Tibial artery (tissue), 4 donors: ENCODE data around the gene PKNOX2.

Experiments used
- DNase-seq, 2 donors: peaks; one replicate each; pipeline ENCODE4 v3.0.0-alpha.2; 2019
- H3K27ac ChIP-seq, 2 donors: fragments of 200-600 bp; sonication (generic) in 1 of 2; 1 replicate in 1 of 2; 2 replicates in 1 of 2; pipeline ENCODE4 v1.5.1; 2018 to 2019; ENCODE audit warnings: mild to moderate bottlenecking in 1 of 2
- H3K27me3 ChIP-seq, 2 donors: fragments of 200-600 bp; sonication (generic) in 1 of 2; one replicate each; pipeline versions ENCODE4 v1.5.1 to v1.6.0; 2016 to 2019
- H3K36me3 ChIP-seq, 3 donors: fragments of 200-600 bp; sonication (generic) in 2 of 3; one replicate each; pipeline ENCODE4 v1.5.1; 2016 to 2019; ENCODE audit warnings: mild to moderate bottlenecking in 2 of 3
- H3K4me1 ChIP-seq, 4 donors: fragments of 200-600 bp; sonication (generic) in 2 of 4; 1 replicate in 3 of 4; 2 replicates in 1 of 4; pipeline ENCODE4 v1.5.1; 2016 to 2019
- H3K4me3 ChIP-seq, 2 donors: fragments of 200-600 bp; sonication (generic) in 1 of 2; 1 replicate in 1 of 2; 2 replicates in 1 of 2; pipeline ENCODE4 v1.5.1; 2018 to 2019; ENCODE audit warnings: mild to moderate bottlenecking in 2 of 2
- H3K9me3 ChIP-seq, 3 donors: fragments of 200-600 bp; sonication (generic) in 1 of 3; one replicate each; pipeline ENCODE4 v1.5.1; 2016 to 2019
- intact Hi-C: fragments of 100-400 bp; cut with DNase I; formaldehyde crosslinking; loops from one replicate; pipeline ENCODE4 v1.15.0; 2023; ENCODE audit warnings: low total_unique reads
- TF ChIP-seq, protein P1 (sequence below), 2 experiments: fragments of 200-600 bp in 1 of 2; fragments of 450-650 bp in 1 of 2; IDR thresholded peaks; one replicate each; pipeline ENCODE4 v1.5.1; 2017 to 2019; ENCODE audit warnings: antibody characterized with exemption in 2 of 2, mild to moderate bottlenecking in 1 of 2, moderate library complexity in 1 of 2

PKNOX2 gene

DNA sequence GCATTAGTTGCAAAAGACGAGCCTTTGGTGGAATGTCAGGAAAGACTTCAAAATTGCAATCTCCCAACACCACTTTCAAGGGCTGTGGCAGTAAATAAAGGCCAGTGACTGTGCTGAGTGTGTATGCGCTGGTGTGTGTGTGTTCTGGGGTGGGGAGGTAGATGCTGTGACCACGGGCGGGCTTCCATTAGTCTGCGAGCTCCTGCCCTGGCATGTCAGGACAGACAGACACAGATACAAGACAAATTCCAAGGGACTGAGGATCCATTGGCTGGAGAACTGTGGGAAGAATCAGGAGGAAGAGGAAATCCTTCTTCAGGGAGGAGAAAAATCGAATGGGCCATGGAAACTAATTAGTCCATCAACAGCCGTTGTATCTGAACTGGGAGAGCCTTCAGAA lies 248.0 kb downstream of the PKNOX2 start:
- no peak overlapping the region for H3K4me3 ChIP-seq
- H3K36me3 ChIP-seq = no peaks in the 10 kb centered on the region
- no peak for DNase-seq
- intact Hi-C loops = no loop called here
- no peak overlapping the region for H3K27ac ChIP-seq
- H3K9me3 ChIP-seq = no peaks in the 10 kb centered on the region
- TF ChIP-seq, protein P1, sequence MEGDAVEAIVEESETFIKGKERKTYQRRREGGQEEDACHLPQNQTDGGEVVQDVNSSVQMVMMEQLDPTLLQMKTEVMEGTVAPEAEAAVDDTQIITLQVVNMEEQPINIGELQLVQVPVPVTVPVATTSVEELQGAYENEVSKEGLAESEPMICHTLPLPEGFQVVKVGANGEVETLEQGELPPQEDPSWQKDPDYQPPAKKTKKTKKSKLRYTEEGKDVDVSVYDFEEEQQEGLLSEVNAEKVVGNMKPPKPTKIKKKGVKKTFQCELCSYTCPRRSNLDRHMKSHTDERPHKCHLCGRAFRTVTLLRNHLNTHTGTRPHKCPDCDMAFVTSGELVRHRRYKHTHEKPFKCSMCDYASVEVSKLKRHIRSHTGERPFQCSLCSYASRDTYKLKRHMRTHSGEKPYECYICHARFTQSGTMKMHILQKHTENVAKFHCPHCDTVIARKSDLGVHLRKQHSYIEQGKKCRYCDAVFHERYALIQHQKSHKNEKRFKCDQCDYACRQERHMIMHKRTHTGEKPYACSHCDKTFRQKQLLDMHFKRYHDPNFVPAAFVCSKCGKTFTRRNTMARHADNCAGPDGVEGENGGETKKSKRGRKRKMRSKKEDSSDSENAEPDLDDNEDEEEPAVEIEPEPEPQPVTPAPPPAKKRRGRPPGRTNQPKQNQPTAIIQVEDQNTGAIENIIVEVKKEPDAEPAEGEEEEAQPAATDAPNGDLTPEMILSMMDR (IDR thresholded peaks at IDR 0.05) = no peak
- H3K27me3 ChIP-seq = peaks cover 0 to 2% of the 10 kb centered on the region in 2 donors
- H3K4me1 ChIP-seq = no peaks in the 10 kb centered on the region

DNA sequence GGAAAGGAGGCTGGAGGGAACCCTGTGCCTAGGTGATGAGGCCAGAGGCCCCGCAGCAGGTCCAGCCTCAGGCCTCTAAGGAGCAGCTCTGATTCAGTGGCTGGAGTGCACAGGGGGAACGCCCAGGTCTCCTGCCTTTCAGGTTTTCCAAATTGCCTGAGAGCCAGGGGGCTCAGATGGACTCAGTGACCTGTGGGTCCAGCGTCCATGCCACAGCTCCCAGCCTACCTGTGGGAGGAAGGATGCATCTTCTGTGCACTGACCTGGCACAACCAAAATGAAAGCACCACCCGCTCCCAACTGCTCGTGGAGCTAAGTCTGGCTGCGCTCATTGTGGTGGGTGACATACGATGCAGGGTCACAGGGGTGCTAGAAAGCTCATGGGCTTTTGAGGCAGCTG lies 248.7 kb downstream of the PKNOX2 start:
- no peaks in the 10 kb centered on the region for H3K4me1 ChIP-seq

DNA sequence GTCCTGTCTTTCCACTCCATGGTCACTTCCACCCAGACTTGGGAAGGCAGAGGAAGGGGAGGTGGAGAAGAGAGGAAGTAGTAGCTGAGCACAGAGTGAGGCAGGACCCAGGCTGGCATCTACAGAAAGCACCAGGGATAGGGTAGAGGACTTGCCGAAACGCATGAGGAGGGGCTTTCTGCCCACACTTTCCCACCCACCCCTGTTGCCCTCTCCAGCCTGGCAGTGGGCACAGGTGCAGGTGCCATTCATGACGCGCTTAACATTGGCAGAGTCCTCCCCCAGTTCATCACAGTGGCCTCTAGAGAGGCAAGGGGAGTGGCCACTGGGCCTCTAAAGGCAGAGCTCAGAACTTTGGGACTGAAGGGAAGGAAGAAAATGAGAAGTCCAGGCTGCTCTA lies 249.6 kb downstream of the PKNOX2 start:
- H3K4me1 ChIP-seq = no peaks in the 10 kb centered on the region
- intact Hi-C loops = no loop called here
- H3K27ac ChIP-seq = no peak overlapping the region
- TF ChIP-seq, protein P1 (IDR thresholded peaks at IDR 0.05) = no peak
- H3K9me3 ChIP-seq = no peaks in the 10 kb centered on the region
- no peaks in the 10 kb centered on the region for H3K27me3 ChIP-seq
- H3K4me3 ChIP-seq = no peak overlapping the region
- peak in 1 of 2 donors; percentile 21 for DNase-seq
- no peaks in the 10 kb centered on the region for H3K36me3 ChIP-seq

More for the DNA sequence above, 248.7 kb downstream of the PKNOX2 start:
- Histone ChIP-seq H3K4me3 (no peak overlapping the region), H3K27me3 (peaks cover 0 to under 1% of the 10 kb centered on the region in 2 donors), H3K36me3 (no peaks in the 10 kb centered on the region), H3K9me3 (no peaks in the 10 kb centered on the region), H3K27ac (no peak overlapping the region)
- peak; percentile 11 to 47 for DNase-seq
- intact Hi-C loops = no loop called here
- TF ChIP-seq, protein P1 (IDR thresholded peaks at IDR 0.05) = no peak

DNA sequence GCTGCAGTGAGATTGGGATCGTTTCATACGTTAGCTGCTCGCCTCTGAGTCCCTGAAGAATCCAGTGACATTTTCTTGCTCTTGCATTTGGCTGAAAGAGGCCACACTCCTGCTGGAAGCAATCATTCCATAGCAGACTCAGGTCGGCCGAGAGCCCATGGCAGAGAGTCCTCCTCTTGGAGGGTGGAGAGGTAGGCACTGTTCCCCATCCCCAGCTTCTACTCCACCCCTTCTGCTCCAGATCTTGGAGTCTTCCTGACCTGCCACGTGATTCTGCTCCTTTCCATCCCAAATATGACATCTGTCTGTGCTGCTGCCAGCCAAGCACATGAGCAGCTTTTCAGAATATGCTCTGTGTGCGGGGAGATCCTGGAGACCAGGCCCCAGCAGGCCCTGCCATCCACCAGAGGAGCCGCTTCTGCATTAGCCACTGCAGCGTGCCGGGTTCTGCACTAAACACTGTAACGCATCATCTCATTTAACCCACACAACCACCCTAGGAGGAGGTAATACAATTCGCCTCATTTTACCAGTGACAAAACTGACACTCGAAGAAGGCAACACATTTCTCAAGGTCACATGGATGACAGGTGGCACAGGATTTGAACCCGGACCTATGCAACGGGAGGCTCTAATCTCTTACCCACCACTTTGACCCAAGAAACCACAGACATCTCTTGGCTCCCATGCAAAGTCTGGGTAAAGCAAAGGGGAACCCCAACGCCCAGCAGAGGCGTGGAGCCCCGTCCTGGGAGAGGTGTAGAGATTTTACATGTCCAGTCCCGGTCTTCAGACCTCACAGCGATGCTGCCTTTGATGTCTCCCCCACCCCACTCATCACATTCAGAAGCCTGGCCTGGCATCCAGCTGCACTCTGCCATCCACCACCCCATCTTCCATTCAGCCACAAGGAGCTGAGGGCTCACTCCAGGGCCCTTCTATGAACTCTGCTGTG lies 252.7 kb downstream of the PKNOX2 start:
- no peaks in the 10 kb centered on the region for H3K27me3 ChIP-seq
- H3K4me3 ChIP-seq = no peak overlapping the region
- no peaks in the 10 kb centered on the region for H3K4me1 ChIP-seq
- intact Hi-C loops = no loop called here
- H3K27ac ChIP-seq = no peak overlapping the region
- no peaks in the 10 kb centered on the region for H3K9me3 ChIP-seq
- H3K36me3 ChIP-seq = no peaks in the 10 kb centered on the region
- no peak for DNase-seq
- TF ChIP-seq, protein P1 (IDR thresholded peaks at IDR 0.05) = no peak

DNA sequence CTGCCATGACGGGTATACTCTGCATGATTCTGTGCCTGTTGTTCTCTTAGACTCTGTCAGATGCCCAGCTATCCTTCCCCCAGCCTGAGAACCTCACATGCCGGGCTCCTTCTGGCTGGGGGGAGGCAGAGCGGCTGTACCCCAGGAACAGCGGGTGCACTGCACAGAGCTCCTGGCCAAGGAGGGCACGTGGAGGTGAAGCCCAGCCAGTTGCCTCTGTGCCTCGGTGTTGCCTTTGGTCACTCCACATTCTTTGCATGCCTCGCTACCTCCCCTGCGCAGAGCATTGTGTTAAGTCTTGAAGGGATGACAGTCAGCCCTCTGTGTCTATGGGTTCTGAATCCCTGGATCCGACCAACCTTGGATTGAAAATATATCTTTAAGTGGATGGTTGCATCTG lies 253.8 kb downstream of the PKNOX2 start:
- H3K27ac ChIP-seq = no peak overlapping the region
- no peak for DNase-seq
- intact Hi-C loops = no loop called here
- no peaks in the 10 kb centered on the region for H3K27me3 ChIP-seq
- no peaks in the 10 kb centered on the region for H3K4me1 ChIP-seq
- no peak overlapping the region for H3K4me3 ChIP-seq
- H3K9me3 ChIP-seq = no peaks in the 10 kb centered on the region
- no peaks in the 10 kb centered on the region for H3K36me3 ChIP-seq
- TF ChIP-seq, protein P1 (IDR thresholded peaks at IDR 0.05) = no peak
